Tibial nerve (tissue), 4 donors: ENCODE results near the gene GPR35. TPM values are rescaled to one million over a fixed set of nuclear protein-coding genes. Genes with fewer than 3 reads are reported as not detected.

Experiments
- DNase-seq, 2 donors: peaks; one replicate each; pipeline ENCODE4 v3.0.0-alpha.2; 2019; ENCODE audit warnings: low spot score in 2 of 2
- H3K27ac ChIP-seq, 4 donors: fragments of 200-600 bp; sonication (generic) in 3 of 4; one replicate each; pipeline ENCODE4 v1.5.1; 2017 to 2019; ENCODE audit warnings: mild to moderate bottlenecking in 1 of 4
- H3K27me3 ChIP-seq, 2 donors: fragments of 200-600 bp; sonication (generic) in 1 of 2; one replicate each; pipeline versions ENCODE4 v1.5.1 to v1.6.0; 2017 to 2019
- H3K36me3 ChIP-seq, 3 donors: fragments of 200-600 bp; sonication (generic); one replicate each; pipeline ENCODE4 v1.5.1; 2018 to 2019
- H3K4me1 ChIP-seq, 4 donors: fragments of 200-600 bp; sonication (generic) in 3 of 4; one replicate each; pipeline ENCODE4 v1.5.1; 2017 to 2019
- H3K4me3 ChIP-seq, 4 donors: fragments of 200-600 bp; sonication (generic) in 3 of 4; one replicate each; pipeline ENCODE4 v1.5.1; 2017 to 2019; ENCODE audit warnings: mild to moderate bottlenecking in 1 of 4, moderate library complexity in 1 of 4
- H3K9me3 ChIP-seq, 4 donors: fragments of 200-600 bp; sonication (generic) in 3 of 4; one replicate each; pipeline ENCODE4 v1.5.1; 2017 to 2019
- EP300 ChIP-seq, 2 donors: sonication (generic); formaldehyde crosslinking; IDR thresholded peaks; one replicate each; pipeline ENCODE4 v1.6.1; 2017; ENCODE audit warnings: antibody characterized with exemption in 2 of 2, mild to moderate bottlenecking in 1 of 2
- POLR2A ChIP-seq, 2 donors: fragments of 450-650 bp; IDR thresholded peaks; one replicate each; pipeline ENCODE4 v1.6.1; 2017; ENCODE audit warnings: antibody characterized with exemption in 2 of 2, mild to moderate bottlenecking in 2 of 2, moderate library complexity in 2 of 2
- WGBS, 2 donors: methylation state at CpG; one replicate each; pipeline ENCODE4 v1.1.5; 2018; 5-methylcytosine and 5-hydroxymethylcytosine counted together
- total RNA-seq, 4 donors: library from RNA; depleted of rRNA; stranded (reverse); fragments of >200 nt; gene quantifications; one replicate each; pipeline ENCODE4 v1.1.0, GENCODE V29; 2016
- TF ChIP-seq, protein P1 (sequence below), 5 experiments: fragments of 200-600 bp in 3 of 5; fragments of 450-650 bp in 2 of 5; sonication (generic) in 3 of 5; IDR thresholded peaks; one replicate each; pipeline ENCODE4 v1.5.1; 2016 to 2019; ENCODE audit warnings: antibody characterized with exemption in 5 of 5, mild to moderate bottlenecking in 3 of 5, moderate library complexity in 2 of 5

Gene GPR35
- total RNA-seq, 4 donors from 2014 or later: 0.90 to 8.2 (median 2.0) TPM

DNA sequence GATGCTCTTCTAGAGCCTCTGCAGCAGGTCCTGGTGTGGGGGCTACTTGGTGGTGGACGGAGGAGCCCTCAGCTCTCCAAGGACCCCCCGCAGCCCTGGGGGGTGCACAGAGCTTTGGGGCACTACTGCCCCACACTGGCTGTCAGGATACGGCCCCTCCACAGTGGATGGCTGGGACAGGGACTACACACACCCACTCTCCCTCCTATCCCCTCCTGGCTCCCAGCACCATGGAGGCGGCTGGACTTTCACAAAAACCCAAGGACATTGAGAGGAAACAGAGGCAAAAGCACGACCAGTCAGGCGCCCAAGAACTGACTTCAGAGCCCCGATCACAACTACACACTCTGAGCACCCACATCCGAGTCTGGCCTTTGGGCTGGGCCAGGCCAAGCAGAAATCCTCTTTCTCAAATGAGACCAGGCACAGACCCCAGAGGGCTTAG lies 12.6 kb downstream of the GPR35 start:
- 71% methylated on average over 6 to 8 of the region's 8 CpGs for WGBS, 2 donors
- peaks cover 0 to 28% (median 0%) of the 10 kb centered on the region in 4 donors for H3K4me1 ChIP-seq
- peaks cover 0 to 11% of the 10 kb centered on the region in 2 donors for H3K27me3 ChIP-seq
- no peak overlapping the region for H3K4me3 ChIP-seq
- DNase-seq: no peak
- H3K36me3 ChIP-seq: no peaks in the 10 kb centered on the region
- H3K27ac ChIP-seq: peak overlapping the region in 1 of 4 donors; percentile 86
- TF ChIP-seq EP300 (IDR thresholded peaks at IDR 0.05): no peak
- TF ChIP-seq, protein P1, sequence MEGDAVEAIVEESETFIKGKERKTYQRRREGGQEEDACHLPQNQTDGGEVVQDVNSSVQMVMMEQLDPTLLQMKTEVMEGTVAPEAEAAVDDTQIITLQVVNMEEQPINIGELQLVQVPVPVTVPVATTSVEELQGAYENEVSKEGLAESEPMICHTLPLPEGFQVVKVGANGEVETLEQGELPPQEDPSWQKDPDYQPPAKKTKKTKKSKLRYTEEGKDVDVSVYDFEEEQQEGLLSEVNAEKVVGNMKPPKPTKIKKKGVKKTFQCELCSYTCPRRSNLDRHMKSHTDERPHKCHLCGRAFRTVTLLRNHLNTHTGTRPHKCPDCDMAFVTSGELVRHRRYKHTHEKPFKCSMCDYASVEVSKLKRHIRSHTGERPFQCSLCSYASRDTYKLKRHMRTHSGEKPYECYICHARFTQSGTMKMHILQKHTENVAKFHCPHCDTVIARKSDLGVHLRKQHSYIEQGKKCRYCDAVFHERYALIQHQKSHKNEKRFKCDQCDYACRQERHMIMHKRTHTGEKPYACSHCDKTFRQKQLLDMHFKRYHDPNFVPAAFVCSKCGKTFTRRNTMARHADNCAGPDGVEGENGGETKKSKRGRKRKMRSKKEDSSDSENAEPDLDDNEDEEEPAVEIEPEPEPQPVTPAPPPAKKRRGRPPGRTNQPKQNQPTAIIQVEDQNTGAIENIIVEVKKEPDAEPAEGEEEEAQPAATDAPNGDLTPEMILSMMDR (IDR thresholded peaks at IDR 0.05): no peak
- peaks cover 0 to 12% (median 0%) of the 10 kb centered on the region in 4 donors for H3K9me3 ChIP-seq

DNA sequence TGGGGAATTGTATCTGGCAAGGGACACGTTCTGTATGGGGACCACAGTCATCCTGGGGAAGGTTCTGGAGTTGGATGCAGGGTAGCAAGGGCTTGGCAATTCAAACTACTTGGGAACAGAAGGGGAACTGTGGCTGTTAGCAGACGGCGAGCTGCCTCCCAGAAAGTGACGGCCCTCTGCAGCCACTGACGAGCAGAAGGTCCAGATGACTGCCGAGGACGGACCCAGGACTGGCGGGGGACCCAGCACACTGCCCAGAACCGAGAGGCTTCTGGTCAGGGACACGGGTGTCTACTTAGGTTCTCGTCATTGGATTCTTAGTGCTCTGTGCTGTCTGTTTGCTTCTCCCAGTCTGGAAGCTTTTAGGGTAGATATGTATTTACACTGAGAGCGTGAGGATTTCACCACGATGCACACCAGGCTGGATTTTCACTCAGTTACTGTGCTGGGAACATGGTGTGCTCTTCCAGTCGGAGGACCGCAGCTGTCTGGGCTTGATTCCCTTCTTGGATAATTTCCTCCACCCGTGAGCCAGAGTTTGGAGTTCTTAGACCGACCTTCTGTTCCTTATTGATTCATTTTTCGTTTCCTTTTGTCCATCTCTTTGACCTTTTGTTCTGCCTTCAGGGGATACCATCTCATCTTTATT lies 13.4 kb downstream of the GPR35 start:
- no peaks in the 10 kb centered on the region for H3K36me3 ChIP-seq
- peaks cover 0 to 7% (median 0%) of the 10 kb centered on the region in 4 donors for H3K9me3 ChIP-seq
- H3K4me3 ChIP-seq: no peak overlapping the region
- peak in 1 of 2 donors; percentile 52 for DNase-seq
- H3K27ac ChIP-seq: peak overlapping the region in 1 of 4 donors; percentile 86
- peaks cover 0 to 28% (median 0%) of the 10 kb centered on the region in 4 donors for H3K4me1 ChIP-seq
- H3K27me3 ChIP-seq: peaks cover 0 to 18% of the 10 kb centered on the region in 2 donors
- TF ChIP-seq, protein P1 (IDR thresholded peaks at IDR 0.05): no peak
- peak in 1 of 2 donors; percentile 83 for TF ChIP-seq EP300 (IDR thresholded peaks at IDR 0.05)
- 58% methylated on average over 18 of the region's 18 CpGs for WGBS, 2 donors

DNA sequence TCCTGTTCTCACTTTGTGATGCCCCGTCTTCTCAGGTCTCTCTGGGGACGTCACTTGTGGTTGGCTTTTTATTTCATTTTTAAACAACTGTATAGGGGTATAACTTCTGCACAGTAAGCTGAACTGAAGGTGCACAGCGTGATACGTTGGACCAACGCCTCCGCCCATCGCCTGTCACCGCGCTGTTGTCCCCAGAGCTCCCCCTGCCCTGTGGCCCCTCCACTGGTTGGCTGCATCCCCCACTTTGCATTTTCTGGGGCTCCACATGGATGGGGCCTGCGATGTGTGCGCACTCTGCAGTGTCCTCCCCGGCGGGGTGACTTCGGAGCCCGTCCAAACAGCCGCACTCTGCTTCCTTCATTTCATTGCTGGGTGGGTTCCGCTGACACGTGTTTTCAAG lies 14.3 kb downstream of the GPR35 start:
- Histone ChIP-seq H3K9me3 (no peaks in the 10 kb centered on the region), H3K27me3 (peaks cover 0 to 25% of the 10 kb centered on the region in 2 donors), H3K4me3 (no peak overlapping the region), H3K36me3 (no peaks in the 10 kb centered on the region), H3K27ac (peak overlapping the region in 1 of 4 donors; percentile 85), H3K4me1 (peaks cover 0 to 28% (median 0%) of the 10 kb centered on the region in 4 donors)
- DNase-seq: no peak
- TF ChIP-seq POLR2A (IDR thresholded peaks at IDR 0.05) (no peak), EP300 (IDR thresholded peaks at IDR 0.05) (no peak)
- TF ChIP-seq, protein P1 (IDR thresholded peaks at IDR 0.05): no peak
- WGBS, 2 donors: 88 to 90% methylated on average over 18 of the region's 18 CpGs

DNA sequence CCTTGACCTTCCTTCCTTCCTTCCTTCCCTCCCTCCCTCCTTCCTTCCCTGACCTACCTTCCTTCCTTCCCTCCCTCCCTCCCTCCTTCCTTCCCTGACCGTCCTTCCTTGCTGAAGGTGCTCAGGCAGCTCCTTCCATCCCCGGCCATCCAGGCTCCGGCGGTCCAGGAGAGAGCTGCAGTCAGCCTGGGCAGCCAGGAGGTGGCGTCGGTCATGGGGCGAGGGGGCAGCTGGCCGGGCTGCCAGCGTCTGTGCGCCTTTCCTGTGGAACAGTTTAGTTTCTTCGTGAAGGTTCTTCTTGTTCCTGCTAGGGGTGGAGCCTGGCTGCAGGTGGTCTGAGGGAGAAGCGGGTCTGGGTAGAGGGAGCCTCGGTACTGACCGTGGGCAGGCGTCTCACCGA lies 15.7 kb downstream of the GPR35 start:
- no peak for DNase-seq
- WGBS, 2 donors: 2 to 20% methylated on average over 12 to 14 of the region's 16 CpGs
- Histone ChIP-seq H3K4me3 (no peak overlapping the region), H3K27ac (no peak overlapping the region), H3K4me1 (peaks cover 0 to 28% (median 0%) of the 10 kb centered on the region in 4 donors), H3K36me3 (no peaks in the 10 kb centered on the region), H3K9me3 (no peaks in the 10 kb centered on the region), H3K27me3 (peaks cover 0 to 38% of the 10 kb centered on the region in 2 donors)
- no peak for TF ChIP-seq POLR2A (IDR thresholded peaks at IDR 0.05)
- TF ChIP-seq, protein P1 (IDR thresholded peaks at IDR 0.05): no peak
- TF ChIP-seq EP300 (IDR thresholded peaks at IDR 0.05): no peak

DNA sequence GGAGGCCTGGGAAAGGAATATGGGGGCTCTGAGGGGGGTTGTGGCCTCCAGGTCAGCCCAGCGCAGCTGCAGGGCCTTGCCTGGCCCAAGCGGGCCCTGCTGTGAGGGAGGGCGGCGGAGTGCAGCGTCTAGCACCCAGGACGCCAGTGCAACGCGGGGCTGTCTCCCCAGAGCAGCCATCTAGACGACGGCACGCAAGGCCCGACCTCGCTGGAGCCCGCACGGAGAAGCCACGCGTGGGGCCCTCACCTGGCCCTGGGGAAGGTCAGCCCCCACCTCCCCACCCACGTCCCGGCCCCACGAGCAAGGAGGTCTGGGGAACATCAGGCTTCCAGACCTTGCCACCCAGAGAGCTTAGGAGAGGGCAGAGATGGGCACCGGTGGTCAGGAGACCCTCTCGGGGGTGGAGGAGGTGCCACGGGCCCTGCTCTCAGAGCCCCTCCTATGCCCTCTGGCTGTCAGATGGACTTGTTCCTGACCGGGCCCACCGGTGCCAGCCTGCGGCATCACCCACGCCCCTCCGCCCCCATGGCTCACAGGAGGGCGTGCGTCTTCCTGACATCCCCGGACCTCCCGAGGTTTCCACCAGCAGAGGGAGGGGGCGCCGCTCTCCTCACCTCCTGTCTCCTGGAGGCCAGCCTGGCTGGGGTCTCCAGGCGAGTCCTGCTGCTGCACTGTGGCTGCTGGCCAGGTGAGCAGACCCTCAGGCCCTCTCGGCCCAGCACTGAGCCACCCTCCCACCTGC lies 17.0 kb downstream of the GPR35 start:
- peaks cover 0 to 49% of the 10 kb centered on the region in 2 donors for H3K27me3 ChIP-seq
- DNase-seq: no peak
- H3K9me3 ChIP-seq: no peaks in the 10 kb centered on the region
- H3K4me1 ChIP-seq: peaks cover 0 to 22% (median 0%) of the 10 kb centered on the region in 4 donors
- H3K36me3 ChIP-seq: no peaks in the 10 kb centered on the region
- H3K4me3 ChIP-seq: no peak overlapping the region
- TF ChIP-seq EP300 (IDR thresholded peaks at IDR 0.05) (no peak), POLR2A (IDR thresholded peaks at IDR 0.05) (no peak)
- TF ChIP-seq, protein P1 (IDR thresholded peaks at IDR 0.05): no peak
- WGBS, 2 donors: 75 to 81% methylated on average over 18 to 33 of the region's 36 CpGs
- no peak overlapping the region for H3K27ac ChIP-seq
